Activated CD4-positive, CD25-positive, alpha-beta regulatory T cell treated with anti-CD3 and anti-CD28 coated beads, Interleukin-2, amount 50 U/mL, for 24 hours (primary cell): ENCODE results near the gene KCNJ14.

Experiments
- ATAC-seq, 2 donors: fragments of 150-1000 bp; cut with Tn5 transposase; one replicate each; pipeline ENCODE4 v1.10.0; 2021; ENCODE audit warnings: mild to moderate bottlenecking in 1 of 2, moderate library complexity in 1 of 2

KCNJ14 gene

DNA sequence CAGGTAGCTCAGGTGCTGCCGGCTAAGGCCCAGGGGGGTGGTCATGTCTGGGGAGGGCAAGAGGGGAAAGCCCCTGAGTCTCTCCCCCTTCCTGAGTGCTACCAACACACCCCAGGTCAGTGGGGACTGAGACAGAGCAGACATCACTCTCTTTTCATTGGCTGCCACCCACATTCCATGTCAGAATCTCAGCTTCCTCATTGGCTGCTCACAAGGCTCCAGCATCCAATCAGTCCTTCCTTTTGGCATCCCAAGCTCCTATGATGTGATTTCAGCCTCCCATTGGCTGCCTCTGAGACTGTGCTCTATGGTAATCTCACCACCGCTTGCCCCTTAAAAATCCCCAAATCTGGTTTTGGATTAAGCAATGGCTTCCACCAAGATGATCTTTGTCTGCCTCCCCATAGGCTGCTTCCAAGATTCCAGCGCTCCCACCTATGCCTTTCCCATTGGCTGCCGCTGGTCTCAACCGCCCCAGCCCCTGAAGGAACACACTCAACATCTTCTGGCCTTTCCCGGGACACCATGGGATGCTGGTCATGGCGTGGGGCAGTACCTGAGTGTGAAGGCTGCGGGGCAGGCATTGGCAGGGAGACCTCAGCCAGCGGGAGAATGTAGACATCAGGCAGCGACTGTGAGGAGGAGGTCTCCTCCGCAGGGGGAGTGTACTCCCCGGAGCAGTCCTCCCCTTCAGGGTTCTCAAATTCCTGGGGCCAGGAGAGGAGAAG, 54.3 kb downstream of the KCNJ14 start:
- no peak for ATAC-seq

DNA sequence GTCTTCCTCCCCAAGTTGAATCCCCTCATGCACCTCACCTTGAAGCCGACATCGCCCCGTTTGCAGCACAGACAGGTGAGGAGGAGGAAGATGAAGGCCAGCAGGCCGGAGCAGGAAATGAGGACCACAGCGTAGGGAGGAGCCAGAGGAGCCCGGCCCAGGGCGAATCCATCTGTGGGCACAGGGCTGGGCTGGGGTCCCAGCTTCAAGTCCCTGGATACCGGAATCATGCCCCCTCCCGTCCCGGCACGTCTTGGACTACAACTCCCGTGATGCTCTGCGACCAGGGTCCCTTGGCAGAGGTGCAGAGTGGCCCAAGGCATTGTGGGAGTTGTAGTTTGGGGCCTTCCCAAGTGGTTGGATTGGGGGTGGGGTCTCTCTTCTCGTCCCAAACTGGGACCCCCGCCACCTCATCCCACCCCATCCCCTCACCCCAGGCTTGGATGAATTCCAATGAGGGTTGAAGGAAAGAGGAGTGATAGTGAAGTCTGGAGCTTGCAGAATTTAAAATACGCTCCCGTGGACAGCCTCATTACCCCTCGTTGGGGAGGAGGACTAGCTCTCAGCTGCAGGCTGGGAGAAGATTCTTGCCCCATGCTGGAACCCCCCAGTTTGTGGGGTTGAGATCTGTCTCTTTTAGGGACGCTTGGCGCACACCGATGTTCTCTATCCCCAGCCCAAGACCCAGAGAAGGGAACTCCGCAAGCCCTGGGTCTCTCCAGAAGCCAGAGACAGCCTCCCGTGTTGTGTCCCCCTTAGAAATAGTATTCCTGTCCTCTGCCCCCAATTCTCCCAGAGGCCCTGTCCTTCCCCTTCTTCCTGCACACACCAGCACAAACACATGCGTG, 55.3 kb downstream of the KCNJ14 start:
- ATAC-seq = peak; percentile 58 to 59

DNA sequence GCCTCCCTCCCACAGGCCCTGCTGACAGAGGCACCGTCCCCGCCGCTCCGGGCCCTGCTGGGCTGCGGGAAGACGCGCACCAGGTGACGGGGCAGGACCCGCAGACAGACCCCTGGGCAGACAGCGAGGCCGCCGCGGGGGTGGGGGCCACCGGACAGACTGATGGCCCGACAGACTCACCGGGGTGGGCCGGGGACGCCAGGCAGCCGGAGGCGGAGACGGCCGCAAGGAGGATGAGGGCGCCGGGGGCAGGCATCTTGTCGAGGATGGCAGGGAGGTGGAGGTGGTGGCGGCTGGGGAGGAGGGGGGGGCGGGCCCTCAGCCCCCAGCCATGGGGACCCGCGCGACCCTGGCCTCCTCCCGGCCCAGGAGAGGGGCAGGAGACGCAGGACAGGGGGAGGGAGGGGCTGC, 56.0 kb downstream of the KCNJ14 start:
- no peak for ATAC-seq

DNA sequence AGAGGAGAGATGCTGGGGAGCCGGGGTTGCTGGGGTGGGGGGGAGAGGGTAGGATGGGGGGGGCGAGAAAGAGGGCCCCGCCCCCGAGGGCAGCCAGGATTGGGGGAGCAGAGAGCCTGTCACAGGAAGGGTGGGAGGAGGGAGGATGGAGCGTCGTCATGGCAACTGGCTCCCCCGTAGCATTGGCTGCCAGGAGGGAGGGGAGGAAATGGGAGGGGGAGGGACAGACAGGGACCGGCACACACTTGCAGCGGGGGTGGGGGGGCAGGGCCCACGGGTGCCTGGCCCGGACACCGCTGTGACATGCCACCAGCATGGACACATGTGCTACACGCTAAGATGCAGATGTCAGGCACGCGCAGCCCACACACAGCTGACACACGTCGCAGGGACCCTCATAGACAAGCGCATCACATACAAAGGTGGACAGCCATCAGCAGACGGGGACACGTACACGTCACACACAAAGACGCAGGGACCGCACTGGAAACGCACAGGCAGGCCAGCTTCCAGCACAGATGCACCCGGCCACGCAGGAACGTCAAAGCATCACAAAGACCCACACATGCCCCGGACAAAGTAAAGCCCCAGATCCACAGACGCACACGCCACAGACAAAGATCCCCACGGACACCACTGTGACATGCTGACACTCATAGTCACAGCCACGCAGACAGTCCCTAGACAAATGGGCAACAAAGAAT, 56.6 kb downstream of the KCNJ14 start, which contains the start of gene LMTK3:
LMTK3 (minus strand) TSS at position 36 of the 704 bp plus-strand sequence. CDS start 259 bp downstream, outside the sequence.
- ATAC-seq = peak; percentile 41 to 44

DNA sequence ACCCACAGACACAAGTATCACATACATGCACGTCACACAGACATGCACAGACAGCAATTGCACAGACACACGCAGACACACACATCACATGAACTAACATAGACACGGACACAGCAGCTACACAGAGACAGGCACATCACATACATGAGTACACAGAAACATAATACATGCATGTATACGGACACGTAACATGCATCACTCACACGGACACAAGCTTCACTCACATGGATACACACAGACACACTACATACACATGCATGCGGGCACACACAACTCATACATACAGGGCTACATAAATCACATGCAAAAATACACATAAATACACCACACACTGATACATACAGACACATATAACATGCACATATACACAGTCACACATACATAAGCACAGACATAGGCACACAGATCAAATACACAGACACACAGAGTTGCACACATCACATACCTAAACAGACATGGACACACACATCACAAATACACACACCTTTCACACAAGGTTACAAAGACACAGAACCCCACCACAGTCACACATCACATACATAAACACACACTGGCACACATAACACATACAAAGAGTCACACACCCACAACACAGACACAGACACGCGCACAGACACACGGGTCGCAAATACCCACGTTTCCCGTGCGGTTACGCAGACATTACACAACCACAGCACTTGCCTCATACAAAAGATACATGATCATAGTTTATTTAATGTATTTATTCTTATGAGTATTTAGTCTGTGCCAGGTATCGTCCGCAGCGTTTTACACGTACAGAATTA, 57.3 kb downstream of the KCNJ14 start:
- no peak for ATAC-seq

DNA sequence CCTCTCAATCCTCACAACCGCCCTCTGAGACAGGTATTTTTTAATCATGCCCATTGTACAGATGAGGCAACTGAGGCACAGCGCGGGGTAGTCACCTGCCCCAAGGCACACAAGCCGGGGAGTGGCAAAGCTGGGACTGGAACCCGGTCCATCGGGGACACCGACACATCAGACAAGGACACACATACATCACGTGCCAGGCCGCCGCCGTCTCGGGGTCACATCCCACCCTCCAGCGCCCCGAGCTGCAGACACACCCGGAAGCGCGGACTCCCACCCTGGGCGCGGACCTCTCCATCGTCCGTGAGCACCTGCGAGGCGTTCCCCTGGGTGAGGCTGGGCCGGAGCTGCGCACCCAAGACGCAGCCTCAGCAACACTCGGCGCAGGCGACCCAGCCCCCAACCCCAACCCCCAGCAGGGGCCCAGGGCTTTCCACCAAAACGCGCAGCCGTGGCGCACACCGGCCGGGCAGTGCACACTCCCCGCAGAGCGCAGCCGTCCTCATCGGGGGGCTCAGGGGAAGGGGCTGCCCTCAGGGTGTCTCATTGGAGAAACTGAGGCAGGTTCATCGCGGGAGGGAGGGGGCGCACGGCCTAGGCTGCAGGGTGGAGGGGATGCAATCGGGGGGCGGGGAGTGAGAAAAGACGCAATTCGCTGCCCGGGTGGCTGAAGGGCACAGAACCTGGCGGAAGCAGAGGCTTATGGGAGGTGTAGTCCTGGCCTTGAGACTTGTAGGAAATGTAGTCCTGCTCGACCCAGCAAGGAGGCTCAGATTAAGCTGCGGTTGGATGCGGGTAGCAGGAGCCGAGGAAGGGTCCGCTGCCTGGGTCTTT, 58.1 kb downstream of the KCNJ14 start:
- peak; percentile 85 to 87 for ATAC-seq

DNA sequence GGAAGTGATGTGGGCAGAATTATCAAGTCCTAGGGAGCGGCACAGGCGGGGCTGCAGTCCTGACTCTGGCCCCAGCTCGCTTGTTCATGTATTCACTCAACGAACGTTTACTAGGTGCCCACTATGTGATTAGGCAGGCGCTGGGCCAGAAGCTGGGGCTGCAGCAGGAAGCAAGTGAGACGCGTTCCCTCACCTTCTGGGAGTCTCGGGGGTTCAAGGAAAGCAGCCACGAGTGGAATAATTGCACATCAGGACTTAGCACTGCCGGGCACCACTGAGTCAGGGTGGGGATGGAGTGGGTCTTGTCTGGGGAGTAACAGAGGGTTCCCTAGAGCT, 58.7 kb downstream of the KCNJ14 start:
- no peak for ATAC-seq

DNA sequence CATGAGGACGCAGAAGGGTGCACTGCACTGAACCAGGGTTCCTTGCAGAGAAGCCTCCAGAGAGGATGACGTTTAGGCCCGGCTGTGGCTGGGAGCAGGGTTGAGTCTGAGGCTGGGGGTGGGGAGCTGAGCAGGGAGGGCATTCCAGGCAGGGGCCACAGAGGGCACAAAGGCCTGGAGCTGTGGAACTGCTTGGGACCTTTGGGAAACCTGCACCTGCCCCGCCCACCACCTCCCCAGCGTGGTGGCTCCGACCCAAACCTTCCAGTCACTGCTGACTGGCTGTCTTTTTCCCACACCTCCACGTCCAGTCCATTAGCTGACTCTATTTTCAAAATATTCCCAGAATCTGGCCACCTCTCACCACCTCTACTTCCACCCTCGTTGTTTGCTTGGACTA, 61.2 kb downstream of the KCNJ14 start:
- ATAC-seq = no peak
